Measurements from ENCODE around the gene TSPAN8.

- no peak for TF ChIP-seq RNF2 (IDR thresholded peaks at IDR 0.05)
- TF ChIP-seq NR1H2 (CRISPR knock-in tag; IDR thresholded peaks at IDR 0.05): no peak
Measured at GRCh38 chr12:71135077-71135811, 22.6 kb downstream of the TSPAN8 start.
